ENCODE data around the gene HS2ST1.

Gene HS2ST1

DNA sequence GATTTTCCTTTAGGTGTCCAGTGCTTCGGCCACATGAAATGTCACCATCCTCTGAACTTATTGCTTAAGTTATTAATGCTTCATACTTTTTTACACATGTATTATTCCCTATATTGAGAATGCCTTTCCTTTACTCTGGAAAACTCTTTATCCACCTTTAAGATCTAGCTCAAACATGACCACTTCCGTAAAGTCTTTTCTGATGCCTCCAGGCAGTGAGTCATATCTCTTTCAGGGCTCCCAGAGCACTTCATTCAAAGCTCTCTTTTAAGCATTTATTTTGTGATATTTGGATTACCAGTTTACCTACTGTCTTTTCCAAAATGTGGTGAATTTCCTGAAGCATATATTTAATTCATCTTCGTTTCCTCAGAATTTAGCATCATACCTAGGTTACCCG lies 178.9 kb downstream of the HS2ST1 start:
- Histone ChIP-seq H3K36me3 (ENCODE audit: control insufficient read depth, insufficient read depth, low read length, severe bottlenecking) (no peaks in the 10 kb centered on the region), H3K27me3 (replicated peaks; ENCODE audit: control insufficient read depth, insufficient read depth, low read length) (no peaks in the 10 kb centered on the region), H3K9ac (ENCODE audit: low read length) (no peak overlapping the region), H3K9me3 (ENCODE audit: control insufficient read depth, low read length) (no peaks in the 10 kb centered on the region), H3K4me3 (ENCODE audit: low read length) (no peak overlapping the region), H3K4me1 (ENCODE audit: control insufficient read depth, insufficient read depth, low read length) (peaks cover 18% of the 10 kb centered on the region)
- DNase-seq (ENCODE audit: low read depth): peak; percentile 49

GRCh38 chr1:87094238-87094637 lies 179.8 kb downstream of the HS2ST1 start:
- Histone ChIP-seq H3K9ac (ENCODE audit: low read length) (no peak overlapping the region), H3K36me3 (ENCODE audit: control insufficient read depth, insufficient read depth, low read length, severe bottlenecking) (no peaks in the 10 kb centered on the region), H3K4me1 (ENCODE audit: control insufficient read depth, insufficient read depth, low read length) (peaks cover 8% of the 10 kb centered on the region), H3K27me3 (replicated peaks; ENCODE audit: control insufficient read depth, insufficient read depth, low read length) (no peaks in the 10 kb centered on the region), H3K4me3 (ENCODE audit: low read length) (no peak overlapping the region), H3K9me3 (ENCODE audit: control insufficient read depth, low read length) (no peaks in the 10 kb centered on the region)
- no peak for DNase-seq (ENCODE audit: low read depth)

DNA sequence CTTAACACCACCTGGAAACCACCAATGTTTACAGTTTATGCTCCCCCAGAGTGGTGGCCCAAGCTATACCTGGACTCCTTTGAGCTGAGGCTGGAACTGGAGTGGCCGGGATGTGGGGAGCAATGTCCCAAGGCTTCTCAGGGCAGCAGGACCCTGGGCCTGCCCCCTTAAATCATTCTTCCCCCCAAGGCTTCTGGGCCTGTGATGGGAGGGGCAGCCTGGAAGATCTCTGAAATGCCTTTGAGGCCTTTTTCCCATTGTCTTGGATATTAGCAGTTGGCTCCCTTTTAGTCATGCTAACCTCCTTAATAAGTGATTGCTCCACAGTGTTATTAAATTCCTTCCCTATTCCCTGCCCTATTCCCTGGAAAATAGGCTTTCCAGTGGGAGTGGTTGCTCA lies 185.8 kb downstream of the HS2ST1 start:
- no peak for DNase-seq (ENCODE audit: low read depth)
- H3K4me3 ChIP-seq (ENCODE audit: low read length): no peak overlapping the region
- no peaks in the 10 kb centered on the region for H3K9me3 ChIP-seq (ENCODE audit: control insufficient read depth, low read length)
- H3K9ac ChIP-seq (ENCODE audit: low read length): no peak overlapping the region
- peaks cover 19% of the 10 kb centered on the region for H3K4me1 ChIP-seq (ENCODE audit: control insufficient read depth, insufficient read depth, low read length)
- H3K36me3 ChIP-seq (ENCODE audit: control insufficient read depth, insufficient read depth, low read length, severe bottlenecking): no peaks in the 10 kb centered on the region
- no peaks in the 10 kb centered on the region for H3K27me3 ChIP-seq (replicated peaks; ENCODE audit: control insufficient read depth, insufficient read depth, low read length)

GRCh38 chr1:87103074-87103473 lies 188.6 kb downstream of the HS2ST1 start:
- peaks cover 23% of the 10 kb centered on the region for H3K4me1 ChIP-seq (ENCODE audit: control insufficient read depth, insufficient read depth, low read length)
- no peaks in the 10 kb centered on the region for H3K27me3 ChIP-seq (replicated peaks; ENCODE audit: control insufficient read depth, insufficient read depth, low read length)
- DNase-seq (ENCODE audit: low read depth): no peak
- no peak overlapping the region for H3K9ac ChIP-seq (ENCODE audit: low read length)
- no peak overlapping the region for H3K4me3 ChIP-seq (ENCODE audit: low read length)
- H3K9me3 ChIP-seq (ENCODE audit: control insufficient read depth, low read length): no peaks in the 10 kb centered on the region
- no peaks in the 10 kb centered on the region for H3K36me3 ChIP-seq (ENCODE audit: control insufficient read depth, insufficient read depth, low read length, severe bottlenecking)

DNA sequence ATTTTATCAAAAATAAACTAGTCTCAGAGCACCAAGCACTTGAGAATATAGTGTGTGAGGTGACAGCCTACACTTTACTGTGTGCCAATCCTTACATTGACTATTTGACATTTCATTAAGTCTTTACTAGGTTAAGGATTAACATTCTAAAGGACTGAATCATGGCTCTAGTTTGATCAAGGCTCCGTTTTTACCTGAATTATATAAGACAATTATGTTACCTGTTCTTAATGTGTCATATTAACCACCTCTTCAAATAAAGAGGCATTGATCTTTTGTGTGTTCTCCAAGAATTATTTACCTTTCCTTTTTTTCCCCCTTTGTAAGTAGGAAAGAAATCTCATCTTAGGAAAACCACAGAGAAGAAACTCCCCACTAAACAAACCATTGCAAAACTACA lies 189.7 kb downstream of the HS2ST1 start:
- Histone ChIP-seq H3K9ac (ENCODE audit: low read length) (no peak overlapping the region), H3K9me3 (ENCODE audit: control insufficient read depth, low read length) (no peaks in the 10 kb centered on the region), H3K27me3 (replicated peaks; ENCODE audit: control insufficient read depth, insufficient read depth, low read length) (no peaks in the 10 kb centered on the region), H3K36me3 (ENCODE audit: control insufficient read depth, insufficient read depth, low read length, severe bottlenecking) (no peaks in the 10 kb centered on the region), H3K4me3 (ENCODE audit: low read length) (no peak overlapping the region), H3K4me1 (ENCODE audit: control insufficient read depth, insufficient read depth, low read length) (peaks cover 27% of the 10 kb centered on the region)
- no peak for DNase-seq (ENCODE audit: low read depth)

DNA sequence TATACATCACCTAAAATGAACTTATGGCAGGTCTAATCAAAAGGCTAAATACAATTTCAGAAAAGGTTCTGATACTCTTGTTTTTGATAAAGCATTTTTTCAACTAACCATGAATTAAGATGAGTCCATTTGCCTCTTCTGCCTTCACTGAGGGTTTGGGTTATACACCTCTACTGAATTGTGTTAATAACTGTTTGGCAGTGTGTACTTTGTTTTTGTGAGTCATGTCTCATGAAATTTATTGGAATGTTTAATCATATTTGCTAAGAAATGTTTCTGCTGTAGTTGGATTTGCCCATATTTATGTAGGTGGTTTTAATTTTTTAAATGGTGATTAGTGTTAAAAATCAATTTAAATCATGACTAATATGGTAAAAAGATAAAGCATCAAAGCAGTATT lies 190.5 kb downstream of the HS2ST1 start:
- DNase-seq (ENCODE audit: low read depth): peak; percentile 13
- Histone ChIP-seq H3K9ac (ENCODE audit: low read length) (no peak overlapping the region), H3K9me3 (ENCODE audit: control insufficient read depth, low read length) (no peaks in the 10 kb centered on the region), H3K27me3 (replicated peaks; ENCODE audit: control insufficient read depth, insufficient read depth, low read length) (no peaks in the 10 kb centered on the region), H3K4me3 (ENCODE audit: low read length) (no peak overlapping the region), H3K36me3 (ENCODE audit: control insufficient read depth, insufficient read depth, low read length, severe bottlenecking) (no peaks in the 10 kb centered on the region), H3K4me1 (ENCODE audit: control insufficient read depth, insufficient read depth, low read length) (peaks cover 32% of the 10 kb centered on the region)

GRCh38 chr1:87106144-87106543 lies 191.7 kb downstream of the HS2ST1 start:
- peaks cover 23% of the 10 kb centered on the region for H3K4me1 ChIP-seq (ENCODE audit: control insufficient read depth, insufficient read depth, low read length)
- DNase-seq (ENCODE audit: low read depth): no peak
- no peak overlapping the region for H3K9ac ChIP-seq (ENCODE audit: low read length)
- H3K4me3 ChIP-seq (ENCODE audit: low read length): no peak overlapping the region
- no peaks in the 10 kb centered on the region for H3K36me3 ChIP-seq (ENCODE audit: control insufficient read depth, insufficient read depth, low read length, severe bottlenecking)
- H3K27me3 ChIP-seq (replicated peaks; ENCODE audit: control insufficient read depth, insufficient read depth, low read length): no peaks in the 10 kb centered on the region
- no peaks in the 10 kb centered on the region for H3K9me3 ChIP-seq (ENCODE audit: control insufficient read depth, low read length)

DNA sequence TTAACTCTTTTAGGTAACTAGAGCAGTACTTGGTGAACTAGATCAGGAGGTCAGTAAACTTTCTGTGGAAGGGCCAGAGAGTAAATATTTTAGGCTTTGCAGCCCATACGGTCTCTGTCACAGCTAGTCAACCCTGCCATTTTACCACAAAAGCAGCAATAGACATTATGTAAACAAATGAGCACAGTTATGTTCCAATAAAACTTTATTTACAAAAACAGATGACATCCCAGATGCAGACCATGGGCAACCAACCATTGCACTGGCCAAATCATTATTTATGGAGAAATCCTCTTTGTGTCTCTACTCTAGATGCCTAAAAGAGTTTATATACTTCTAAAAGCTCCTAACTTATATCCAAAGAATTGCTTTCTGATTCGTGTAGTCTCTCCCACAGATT lies 192.4 kb downstream of the HS2ST1 start:
- no peak for DNase-seq (ENCODE audit: low read depth)
- Histone ChIP-seq H3K36me3 (ENCODE audit: control insufficient read depth, insufficient read depth, low read length, severe bottlenecking) (no peaks in the 10 kb centered on the region), H3K4me3 (ENCODE audit: low read length) (no peak overlapping the region), H3K4me1 (ENCODE audit: control insufficient read depth, insufficient read depth, low read length) (peaks cover 23% of the 10 kb centered on the region), H3K9me3 (ENCODE audit: control insufficient read depth, low read length) (no peaks in the 10 kb centered on the region), H3K9ac (ENCODE audit: low read length) (no peak overlapping the region), H3K27me3 (replicated peaks; ENCODE audit: control insufficient read depth, insufficient read depth, low read length) (no peaks in the 10 kb centered on the region)

GRCh38 chr1:87108228-87108627 lies 193.8 kb downstream of the HS2ST1 start:
- Histone ChIP-seq H3K27me3 (replicated peaks; ENCODE audit: control insufficient read depth, insufficient read depth, low read length) (no peaks in the 10 kb centered on the region), H3K9ac (ENCODE audit: low read length) (no peak overlapping the region), H3K4me3 (ENCODE audit: low read length) (no peak overlapping the region), H3K9me3 (ENCODE audit: control insufficient read depth, low read length) (no peaks in the 10 kb centered on the region), H3K36me3 (ENCODE audit: control insufficient read depth, insufficient read depth, low read length, severe bottlenecking) (no peaks in the 10 kb centered on the region), H3K4me1 (ENCODE audit: control insufficient read depth, insufficient read depth, low read length) (peaks cover 28% of the 10 kb centered on the region)
- no peak for DNase-seq (ENCODE audit: low read depth)

DNA sequence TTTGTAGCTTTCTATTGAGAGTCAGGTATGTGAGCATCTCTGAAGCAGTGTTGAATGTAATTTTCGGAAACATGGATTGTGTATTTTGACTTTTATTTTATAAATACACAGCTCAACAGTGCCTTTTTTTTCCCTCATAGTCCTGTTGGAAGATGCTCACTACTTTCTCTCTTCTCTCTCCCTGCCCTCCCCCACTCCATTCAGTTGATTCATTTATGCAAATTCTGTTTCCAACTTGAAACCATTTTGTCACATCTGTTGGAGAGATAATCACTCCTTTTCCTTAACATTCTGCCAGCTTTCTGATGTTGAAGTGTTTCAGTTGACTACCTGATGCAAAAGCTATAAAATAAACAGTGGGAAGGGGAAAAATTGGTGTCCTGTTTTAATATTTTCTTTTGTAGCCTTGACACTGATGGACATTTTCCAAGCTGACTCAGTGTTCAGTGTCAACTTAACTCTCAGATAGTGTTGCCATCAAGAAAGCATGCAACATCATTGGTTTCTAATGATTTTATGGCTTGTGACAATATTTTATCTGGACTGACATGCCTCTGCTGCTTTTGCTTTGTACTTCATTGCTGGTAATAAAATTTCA lies 194.5 kb downstream of the HS2ST1 start:
- Histone ChIP-seq H3K4me1 (ENCODE audit: control insufficient read depth, insufficient read depth, low read length) (peaks cover 34% of the 10 kb centered on the region), H3K27me3 (replicated peaks; ENCODE audit: control insufficient read depth, insufficient read depth, low read length) (no peaks in the 10 kb centered on the region), H3K9me3 (ENCODE audit: control insufficient read depth, low read length) (no peaks in the 10 kb centered on the region), H3K36me3 (ENCODE audit: control insufficient read depth, insufficient read depth, low read length, severe bottlenecking) (no peaks in the 10 kb centered on the region), H3K9ac (ENCODE audit: low read length) (no peak overlapping the region), H3K4me3 (ENCODE audit: low read length) (no peak overlapping the region)
- no peak for DNase-seq (ENCODE audit: low read depth)

GRCh38 chr1:87111659-87112371 lies 197.4 kb downstream of the HS2ST1 start:
- Histone ChIP-seq H3K9ac (ENCODE audit: low read length) (no peak overlapping the region), H3K4me1 (ENCODE audit: control insufficient read depth, insufficient read depth, low read length) (peaks cover 32% of the 10 kb centered on the region), H3K4me3 (ENCODE audit: low read length) (no peak overlapping the region)

GRCh38 chr1:87113313-87113712 lies 198.9 kb downstream of the HS2ST1 start:
- Histone ChIP-seq H3K9me3 (ENCODE audit: control insufficient read depth, low read length) (no peaks in the 10 kb centered on the region), H3K27me3 (replicated peaks; ENCODE audit: control insufficient read depth, insufficient read depth, low read length) (no peaks in the 10 kb centered on the region), H3K9ac (ENCODE audit: low read length) (no peak overlapping the region), H3K36me3 (ENCODE audit: control insufficient read depth, insufficient read depth, low read length, severe bottlenecking) (no peaks in the 10 kb centered on the region), H3K4me3 (ENCODE audit: low read length) (no peak overlapping the region), H3K4me1 (ENCODE audit: control insufficient read depth, insufficient read depth, low read length) (peaks cover 34% of the 10 kb centered on the region)
- peak; percentile 37 for DNase-seq (ENCODE audit: low read depth)

More at GRCh38 chr1:87111659-87112371, 197.4 kb downstream of the HS2ST1 start:
- H3K27me3 ChIP-seq (replicated peaks; ENCODE audit: control insufficient read depth, insufficient read depth, low read length): no peaks in the 10 kb centered on the region
- no peaks in the 10 kb centered on the region for H3K9me3 ChIP-seq (ENCODE audit: control insufficient read depth, low read length)
- DNase-seq (ENCODE audit: low read depth): no peak
- H3K36me3 ChIP-seq (ENCODE audit: control insufficient read depth, insufficient read depth, low read length, severe bottlenecking): no peaks in the 10 kb centered on the region

Data from adipocyte (in vitro differentiated cells).